ENCODE results near the gene CDH6. TPM values are rescaled to one million over a fixed set of nuclear protein-coding genes. Genes with fewer than 3 reads are reported as not detected.

CDH6 gene
- total and polyA plus RNA-seq, 2 of the 13 experiments (the other 11 are each of a cell fraction or from before 2014, with no cell fraction given), result not detected

GRCh38 chr5:31322946-31323345 lies 129.5 kb downstream of the CDH6 start:
- H3K79me2 ChIP-seq (ENCODE audit: insufficient read depth, low read length), result no peaks in the 10 kb centered on the region
- no peaks in the 10 kb centered on the region for H3K9me3 ChIP-seq (ENCODE audit: low read length)
- no TSS peak for BruUV-seq (replicated peaks)
- H3K4me1 ChIP-seq (ENCODE audit: insufficient read depth, low read length), result no peaks in the 10 kb centered on the region
- H3K36me3 ChIP-seq (replicated peaks in 1 of 2; ENCODE audit: control insufficient read depth in 1 of 2, insufficient read depth in 2 of 2, low read length in 2 of 2), result no peaks in the 10 kb centered on the region
- H3K27ac ChIP-seq (ENCODE audit: extremely low read length, insufficient read depth, low read length), result no peak overlapping the region
- H4K20me1 ChIP-seq (ENCODE audit: insufficient read depth, low read length), result no peaks in the 10 kb centered on the region
- H3K9ac ChIP-seq (ENCODE audit: insufficient read depth, low read depth, low read length), result no peak overlapping the region
- DNase-seq (ENCODE audit: low spot score) (no peak), FAIRE-seq (no peak), ATAC-seq (no peak)
- H2AFZ ChIP-seq (ENCODE audit: low read length), result no peak overlapping the region
- 0 out of 5 replicates have a peak, but pooled peaks cover 0 to 7% of the 10 kb centered on the region in 2 experiments for H3K27me3 ChIP-seq (ENCODE audit: control insufficient read depth in 1 of 2, insufficient read depth in 2 of 2, low read length in 2 of 2)
- intact Hi-C loops (cut with micrococcal nuclease; ENCODE audit: unreplicated experiment) (no loop called here), in situ Hi-C loops (cut with HindIII; ENCODE audit: extremely low pct_ligation_motif_present, low pct_unique_long_range_greater_than_20kb) (no loop called here)
- CTCF ChIA-PET (ENCODE audit: low intra/inter-chr PET ratio, low total read pairs), result no interaction called here
- 10% methylated on average over 12 of the region's 18 CpGs for WGBS (ENCODE audit: low lambda C conversion rate)
- no peak overlapping the region for H3K4me3 ChIP-seq (replicated peaks in 1 of 3; ENCODE audit: insufficient read depth in 1 of 3, low read depth in 2 of 3, low read length in 3 of 3)
- no peak overlapping the region for H3K4me2 ChIP-seq (ENCODE audit: low read depth, low read length)
- POLR2A ChIA-PET, result no interaction called here
- no peak for TF ChIP-seq ATAD3A (CRISPR knock-in tag; IDR thresholded peaks at IDR 0.05)
- no peak for TF ChIP-seq FOXO1 (CRISPR knock-in tag; IDR thresholded peaks at IDR 0.05)
- TF ChIP-seq PHF5A (CRISPR knock-in tag; IDR thresholded peaks at IDR 0.05; ENCODE audit: low read depth, unreplicated experiment), result no peak
- TF ChIP-seq ZNF354B (CRISPR knock-in tag; IDR thresholded peaks at IDR 0.05), result no peak
- TF ChIP-seq NR1H2 (CRISPR knock-in tag; IDR thresholded peaks at IDR 0.05; ENCODE audit: borderline replicate concordance, low read depth), result no peak
- TF ChIP-seq HES4 (CRISPR knock-in tag; IDR thresholded peaks at IDR 0.05; ENCODE audit: borderline replicate concordance), result no peak
- no peak for TF ChIP-seq CREBL2 (CRISPR knock-in tag; IDR thresholded peaks at IDR 0.05; ENCODE audit: borderline replicate concordance)
- TF ChIP-seq ZNF570 (CRISPR knock-in tag; IDR thresholded peaks at IDR 0.05; ENCODE audit: borderline replicate concordance), result no peak
- TF ChIP-seq FOXK1 (CRISPR knock-in tag; IDR thresholded peaks at IDR 0.05; ENCODE audit: borderline replicate concordance, low read depth), result no peak
- no peak for TF ChIP-seq POLR2G (IDR thresholded peaks at IDR 0.05; ENCODE audit: low read depth, low read length)
- no peak for TF ChIP-seq ZNF329 (CRISPR knock-in tag; IDR thresholded peaks at IDR 0.05; ENCODE audit: low read depth)
- TF ChIP-seq ZHX2 (IDR thresholded peaks at IDR 0.05; ENCODE audit: low read depth), result no peak
- no peak for TF ChIP-seq ZHX2 (CRISPR knock-in tag; IDR thresholded peaks at IDR 0.05; ENCODE audit: borderline replicate concordance)
- TF ChIP-seq KMT2A (CRISPR knock-in tag; IDR thresholded peaks at IDR 0.05), result no peak
- no peak for TF ChIP-seq ZNF280D (CRISPR knock-in tag; IDR thresholded peaks at IDR 0.05)
